Esophagus (tissue), 2 donors: Measurements from ENCODE around the gene TAC4. TPM values are rescaled to one million over a fixed set of nuclear protein-coding genes. Genes with fewer than 3 reads are reported as not detected.

ENCODE experiments used
- H3K27ac ChIP-seq, 2 donors: one replicate each; pipeline ENCODE4 v1.5.1; 2013; ENCODE audit warnings: low read depth in 2 of 2, mild to moderate bottlenecking in 2 of 2, inconsistent platforms in 1 of 2, low read length in 1 of 2, moderate library complexity in 1 of 2
- H3K27me3 ChIP-seq, 2 donors: one replicate each; pipeline ENCODE4 v1.6.1; 2013; ENCODE audit warnings: low read length in 2 of 2, control low read depth in 1 of 2, mild to moderate bottlenecking in 1 of 2; ENCODE audit not compliant: insufficient read depth in 2 of 2, control insufficient read depth in 1 of 2
- H3K36me3 ChIP-seq, 2 donors: one replicate each; pipeline ENCODE4 v1.6.1; 2013; ENCODE audit warnings: low read length in 1 of 2; ENCODE audit not compliant: control insufficient read depth in 2 of 2, insufficient read depth in 2 of 2
- H3K4me1 ChIP-seq, 2 donors: one replicate each; pipeline ENCODE4 v1.6.1; 2013; ENCODE audit warnings: low read length in 1 of 2; ENCODE audit not compliant: control insufficient read depth in 2 of 2, insufficient read depth in 2 of 2
- H3K4me3 ChIP-seq, 2 donors: one replicate each; pipeline ENCODE4 v1.5.1; 2013; ENCODE audit warnings: low read length in 2 of 2, mild to moderate bottlenecking in 2 of 2, low read depth in 1 of 2, moderate library complexity in 1 of 2
- H3K9me3 ChIP-seq, 2 donors: one replicate each; pipeline ENCODE4 v1.6.1; 2013; ENCODE audit warnings: mild to moderate bottlenecking in 2 of 2, low read depth in 1 of 2, low read length in 1 of 2, moderate library complexity in 1 of 2; ENCODE audit not compliant: control insufficient read depth in 2 of 2, insufficient read depth in 1 of 2
- WGBS, 2 donors: extraction: QIAGEN DNeasy Blood & Tissue Kit; methylation state at CpG; one replicate each; pipeline ENCODE4 v1.1.7; 2013; 5-methylcytosine and 5-hydroxymethylcytosine counted together
- polyA plus RNA-seq, 2 donors: library from polyadenylated mRNA; stranded (reverse); fragments of 200-250 nt; gene quantifications; one replicate each; pipeline ENCODE4 v1.2.3, GENCODE V29; 2013
- donor health status: healthy with polysubstance abuse.
- donor health status: Bipolar disorder and iron deficiency.

TAC4 gene
- polyA plus RNA-seq, 2 donors: not detected

GRCh38 chr17:49798182-49798581 lies 49.7 kb downstream of the TAC4 start:
- H3K36me3 ChIP-seq: peaks cover 16% of the 10 kb centered on the region in 2 donors

DNA sequence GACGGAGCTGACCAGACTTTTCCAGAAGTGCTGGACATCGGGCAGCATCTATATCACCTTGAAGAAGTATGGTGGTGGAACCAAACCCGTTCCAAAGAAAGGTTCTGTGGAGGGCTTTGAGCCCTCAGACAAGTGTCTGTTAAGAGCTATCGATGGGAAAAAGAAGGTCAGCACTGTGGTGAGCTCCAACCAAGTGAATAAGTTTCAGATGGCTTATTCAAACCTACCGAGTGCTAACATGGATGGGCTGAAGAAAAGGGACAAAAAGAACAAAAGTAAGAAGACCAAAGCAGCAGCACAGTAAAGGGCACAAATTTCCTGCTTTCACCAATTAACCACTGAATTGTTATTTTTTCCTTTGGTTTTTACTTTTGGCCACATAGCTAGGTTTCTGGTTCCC lies 52.5 kb downstream of the TAC4 start:
- Histone ChIP-seq H3K4me3 (no peak overlapping the region), H3K27ac (no peak overlapping the region), H3K27me3 (no peaks in the 10 kb centered on the region), H3K4me1 (no peaks in the 10 kb centered on the region), H3K36me3 (peaks cover 10 to 15% of the 10 kb centered on the region in 2 donors), H3K9me3 (no peaks in the 10 kb centered on the region)
- WGBS, 2 donors: 83 to 84% methylated on average over 5 of the region's 5 CpGs

More at GRCh38 chr17:49798182-49798581, 49.7 kb downstream of the TAC4 start:
- H3K4me1 ChIP-seq: no peaks in the 10 kb centered on the region
- no peaks in the 10 kb centered on the region for H3K9me3 ChIP-seq
- H3K27me3 ChIP-seq: no peaks in the 10 kb centered on the region
- H3K27ac ChIP-seq: no peak overlapping the region
- no peak overlapping the region for H3K4me3 ChIP-seq
- 78 to 81% methylated on average over 8 of the region's 8 CpGs for WGBS, 2 donors

DNA sequence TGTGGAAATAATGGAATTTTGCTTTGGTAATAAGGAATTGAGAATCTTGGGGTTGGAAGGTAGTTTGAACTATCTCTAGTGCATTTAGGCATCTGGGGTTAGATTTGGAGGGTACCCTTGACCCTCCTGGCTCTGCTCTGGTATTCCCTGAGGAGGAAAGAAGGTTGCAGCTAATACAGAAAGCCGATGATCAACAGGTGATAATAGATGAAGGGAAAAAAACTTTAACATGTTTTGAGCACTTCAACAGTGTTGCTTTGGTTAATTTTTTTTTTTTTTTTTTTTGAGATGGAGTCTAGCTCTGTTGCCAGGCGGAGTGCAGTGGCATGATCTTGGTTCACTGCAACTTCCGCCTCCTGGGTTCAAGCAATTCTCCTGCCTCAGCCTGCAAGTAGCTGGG lies 54.6 kb downstream of the TAC4 start:
- no peak overlapping the region for H3K27ac ChIP-seq
- H3K4me1 ChIP-seq: no peaks in the 10 kb centered on the region
- no peak overlapping the region for H3K4me3 ChIP-seq
- no peaks in the 10 kb centered on the region for H3K27me3 ChIP-seq
- peaks cover 6 to 12% of the 10 kb centered on the region in 2 donors for H3K36me3 ChIP-seq
- 86 to 91% methylated on average over 3 of the region's 3 CpGs for WGBS, 2 donors
- no peaks in the 10 kb centered on the region for H3K9me3 ChIP-seq

DNA sequence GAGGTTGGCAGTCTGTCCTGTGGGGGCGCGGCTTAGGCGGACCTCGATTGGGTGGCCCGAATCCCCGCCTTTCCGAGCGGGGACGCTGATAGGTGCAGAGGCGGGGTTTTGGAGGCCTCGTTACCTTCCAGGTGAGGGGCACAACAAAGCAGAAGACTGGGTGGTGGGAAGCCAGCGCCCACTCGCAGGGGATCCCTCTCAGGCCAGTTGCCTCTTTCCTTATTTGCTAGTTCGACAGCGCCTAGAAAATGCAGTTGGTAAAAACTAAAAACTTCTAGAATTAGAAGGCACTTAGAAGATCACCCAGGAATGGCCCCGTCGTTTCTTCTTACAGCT lies 58.7 kb downstream of the TAC4 start:
- WGBS, 2 donors: 0 to 3% methylated on average over 17 of the region's 17 CpGs

DNA sequence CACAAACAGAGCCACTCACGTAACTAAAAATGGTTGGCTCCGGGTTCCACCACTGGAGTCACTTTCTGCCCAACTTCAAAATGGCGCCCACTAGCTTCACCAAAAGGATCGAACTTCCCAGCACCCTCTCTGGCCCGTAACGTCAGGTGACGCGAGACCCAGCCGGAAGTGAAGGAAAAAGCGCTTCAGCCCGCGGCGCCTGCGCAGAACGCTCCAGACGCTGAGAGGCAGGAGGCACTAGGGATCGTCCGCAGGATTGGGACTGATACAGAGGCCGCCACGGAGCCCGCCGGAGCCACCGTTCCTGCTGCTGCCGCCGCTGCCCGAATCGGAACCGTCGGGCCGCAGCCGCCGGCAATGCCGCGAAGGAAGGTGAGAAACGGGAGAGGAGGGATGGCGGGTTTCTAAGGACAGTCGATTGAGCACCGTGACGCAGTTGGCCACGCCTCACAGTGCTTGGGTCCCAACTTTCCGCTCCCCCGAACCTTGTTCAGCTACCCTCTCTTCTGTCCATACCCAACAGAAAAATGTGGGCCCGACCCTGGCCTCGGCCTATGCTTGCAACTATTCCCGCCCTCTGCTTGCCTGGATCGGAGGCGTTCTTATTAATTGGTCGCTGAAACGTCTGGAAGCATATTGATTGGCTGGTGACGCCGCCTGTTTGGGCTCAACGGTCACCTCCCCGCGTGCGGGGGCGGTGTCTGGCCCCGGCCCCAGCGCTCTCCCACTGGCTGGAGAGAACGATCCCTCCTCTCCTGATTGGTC lies 59.2 kb downstream of the TAC4 start, which contains the start of gene KAT7:
Gene KAT7, plus strand, starts transcription at position 204 of the 765 bp plus-strand sequence. Its CDS starts 154 bp downstream, at position 358.
- Histone ChIP-seq H3K9me3 (no peaks in the 10 kb centered on the region), H3K36me3 (peaks cover 0 to 4% of the 10 kb centered on the region in 2 donors), H3K27ac (peak within 1 kb of the TSS; percentile 98), H3K4me3 (peak within 1 kb of the TSS; percentile 66 to 86), H3K27me3 (no peaks in the 10 kb centered on the region), H3K4me1 (no peaks in the 10 kb centered on the region)
- 0 to 1% methylated on average over 59 of the region's 59 CpGs for WGBS, 2 donors

More for the DNA sequence above, 58.7 kb downstream of the TAC4 start:
- Histone ChIP-seq H3K36me3 (peaks cover 0 to 5% of the 10 kb centered on the region in 2 donors), H3K9me3 (no peaks in the 10 kb centered on the region), H3K27ac (peak overlapping the region in 1 of 2 donors; percentile 73), H3K27me3 (no peaks in the 10 kb centered on the region), H3K4me3 (peak overlapping the region; percentile 43 to 66), H3K4me1 (no peaks in the 10 kb centered on the region)

Other genes starting within 250 kb of the TAC4 start
- gene SPOP, start 170.0 kb downstream of the TAC4 start, polyA plus RNA-seq: 10 to 100 TPM; 15.1 to 22.6 TPM
- gene SLC35B1, start 140.1 kb downstream of the TAC4 start, polyA plus RNA-seq: 10 to 100 TPM; 25.0 to 42.2 TPM
- 1 to 10 TPM; 4.8 to 5.9 TPM for gene FAM117A, start 83.9 kb downstream of the TAC4 start, polyA plus RNA-seq
- gene KAT7, start 59.4 kb downstream of the TAC4 start, polyA plus RNA-seq: 10 to 100 TPM in 1 of 2 donors, 1 to 10 TPM in 1; 5.7 to 11.8 TPM
- 1 to 10 TPM in 1 of 2 donors, under 1 TPM in 1; 0.28 to 1.0 TPM for gene DLX4, start 121.1 kb upstream of the TAC4 start, polyA plus RNA-seq
- gene DLX3, start 147.2 kb upstream of the TAC4 start, polyA plus RNA-seq: 1 to 10 TPM; 2.9 to 3.0 TPM
- gene ITGA3, start 208.0 kb upstream of the TAC4 start, polyA plus RNA-seq: 10 to 100 TPM; 38.3 to 41.8 TPM
- 10 to 100 TPM; 12.1 to 13.5 TPM for gene PDK2, start 247.3 kb upstream of the TAC4 start, polyA plus RNA-seq